Activated CD8-positive, alpha-beta T cell treated with anti-CD3 and anti-CD28 coated beads for 36 hours (primary cell): ENCODE measurements around the gene RC3H2. TPM values are rescaled to one million over a fixed set of nuclear protein-coding genes. Genes with fewer than 3 reads are reported as not detected.
"Not testable (repeated sequence)": the region's sequence is repeated elsewhere in the genome, so short reads cannot be mapped to it uniquely, and the experiment has no call there.

Source experiments
- ATAC-seq: fragments of 200-7000 bp; cut with Tn5 transposase; one replicate; pipeline ENCODE4 v1.10.0; 2021; ENCODE audit warnings: mild to moderate bottlenecking, moderate library complexity
- CTCF ChIA-PET: fragments of 350-600 bp; sonication (Branson Sonifier 250); formaldehyde crosslinking; loops from one replicate; lab custom pipeline; 2021; ENCODE audit warnings: antibody characterized with exemption; lab: Charles Lee
- POLR2A ChIA-PET: fragments of 350-600 bp; sonication (Branson Sonifier 250); formaldehyde crosslinking; loops from one replicate; lab custom pipeline; 2021; ENCODE audit warnings: antibody characterized with exemption; lab: Charles Lee
- DNase-seq: peaks from one replicate; pipeline ENCODE4 v3.0.0-alpha.2; 2020
- H3K27ac Mint-ChIP-seq: one replicate; pipeline ENCODE4 v1.8.0; 2021; ENCODE audit warnings: mild to moderate bottlenecking, mixed read lengths
- H3K27me3 Mint-ChIP-seq: one replicate; pipeline ENCODE4 v1.8.0; 2021; ENCODE audit warnings: mixed read lengths
- H3K36me3 Mint-ChIP-seq: one replicate; pipeline ENCODE4 v1.8.0; 2021; ENCODE audit warnings: low read depth, mixed read lengths
- H3K4me1 Mint-ChIP-seq: one replicate; pipeline ENCODE4 v1.8.0; 2021; ENCODE audit warnings: low read depth, mixed read lengths
- H3K4me3 Mint-ChIP-seq: one replicate; pipeline ENCODE4 v1.8.0; 2021; ENCODE audit warnings: mild to moderate bottlenecking, moderate library complexity, mixed read lengths
- H3K9me3 Mint-ChIP-seq: one replicate; pipeline ENCODE4 v1.8.0; 2021; ENCODE audit warnings: mixed read lengths
- intact Hi-C: fragments of 100-400 bp; cut with micrococcal nuclease; formaldehyde crosslinking; loops from one replicate; pipeline ENCODE4 v1.10.0; 2022
- total RNA-seq, 2 experiments: library from RNA; stranded (reverse); gene quantifications; one replicate each; pipeline ENCODE4 v1.2.3, GENCODE V29; 2021
- TF ChIP-seq, protein P1 (sequence below): fragments of 200-600 bp; IDR thresholded peaks from one replicate; pipeline ENCODE4 v1.8.0; 2022; ENCODE audit warnings: antibody characterized with exemption, mild to moderate bottlenecking

Gene RC3H2
- total RNA-seq, 2 experiments from 2014 or later = 22.7 to 22.8 TPM

DNA sequence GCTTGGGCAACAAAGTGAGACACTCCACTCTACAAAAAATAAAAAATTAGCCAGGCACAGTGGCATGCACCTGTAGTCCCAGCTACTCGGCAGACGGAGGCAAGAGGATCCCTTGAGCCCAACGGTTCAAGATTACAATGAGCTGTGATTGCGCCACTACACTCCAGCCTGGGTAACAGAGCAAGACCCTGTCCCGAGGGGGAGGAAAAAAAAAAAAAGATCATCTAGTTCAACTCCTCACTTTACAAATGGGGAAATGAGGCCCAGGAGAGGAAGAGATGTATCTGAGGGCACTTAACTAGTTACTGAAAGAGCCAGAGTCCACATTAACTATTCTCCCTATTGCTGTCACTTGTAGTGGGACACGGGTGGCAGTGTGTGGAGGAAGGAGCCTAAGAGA is 90.6 kb downstream of the RC3H2 start:
- H3K27me3 Mint-ChIP-seq = no peaks in the 10 kb centered on the region
- intact Hi-C loops = loop anchor here (10.0 kb wide), 1 partner anchor 320 kb away; no protein-coding TSS in a partner anchor
- CTCF ChIA-PET = interaction anchor here (0.9 kb wide), 2 partner anchors 349 to 689 kb away, joined by 3 to 5 read pairs; no protein-coding TSS in a partner anchor
- TF ChIP-seq, protein P1, sequence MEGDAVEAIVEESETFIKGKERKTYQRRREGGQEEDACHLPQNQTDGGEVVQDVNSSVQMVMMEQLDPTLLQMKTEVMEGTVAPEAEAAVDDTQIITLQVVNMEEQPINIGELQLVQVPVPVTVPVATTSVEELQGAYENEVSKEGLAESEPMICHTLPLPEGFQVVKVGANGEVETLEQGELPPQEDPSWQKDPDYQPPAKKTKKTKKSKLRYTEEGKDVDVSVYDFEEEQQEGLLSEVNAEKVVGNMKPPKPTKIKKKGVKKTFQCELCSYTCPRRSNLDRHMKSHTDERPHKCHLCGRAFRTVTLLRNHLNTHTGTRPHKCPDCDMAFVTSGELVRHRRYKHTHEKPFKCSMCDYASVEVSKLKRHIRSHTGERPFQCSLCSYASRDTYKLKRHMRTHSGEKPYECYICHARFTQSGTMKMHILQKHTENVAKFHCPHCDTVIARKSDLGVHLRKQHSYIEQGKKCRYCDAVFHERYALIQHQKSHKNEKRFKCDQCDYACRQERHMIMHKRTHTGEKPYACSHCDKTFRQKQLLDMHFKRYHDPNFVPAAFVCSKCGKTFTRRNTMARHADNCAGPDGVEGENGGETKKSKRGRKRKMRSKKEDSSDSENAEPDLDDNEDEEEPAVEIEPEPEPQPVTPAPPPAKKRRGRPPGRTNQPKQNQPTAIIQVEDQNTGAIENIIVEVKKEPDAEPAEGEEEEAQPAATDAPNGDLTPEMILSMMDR = no peak
- ATAC-seq (no peak), DNase-seq (no peak)
- H3K4me1 Mint-ChIP-seq = peaks cover 28% of the 10 kb centered on the region
- POLR2A ChIA-PET = no interaction called here
- H3K4me3 Mint-ChIP-seq = no peak overlapping the region
- peak overlapping the region; percentile 71 for H3K27ac Mint-ChIP-seq
- no peaks in the 10 kb centered on the region for H3K9me3 Mint-ChIP-seq
- peaks cover 12% of the 10 kb centered on the region for H3K36me3 Mint-ChIP-seq

DNA sequence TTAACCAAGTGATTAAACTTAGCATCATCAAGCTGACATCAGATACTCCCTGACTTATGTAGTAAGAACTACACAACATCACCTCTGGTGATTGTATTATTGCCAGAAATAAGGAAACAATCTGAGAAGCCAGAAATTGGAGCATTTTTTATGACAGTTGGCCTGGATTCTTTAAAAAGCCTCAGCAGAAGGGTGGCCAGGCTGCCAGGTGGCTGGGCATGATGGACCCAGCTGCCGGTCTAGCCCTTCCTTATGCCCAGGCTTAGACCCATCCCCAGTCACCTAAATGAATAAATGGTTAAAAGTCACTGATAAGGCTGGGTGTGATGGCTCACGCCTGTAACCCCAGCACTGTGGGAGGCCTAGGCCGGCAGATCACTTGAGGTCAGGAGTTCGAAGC is 92.4 kb downstream of the RC3H2 start:
- ChIA-PET CTCF (interaction anchor here (0.6 to 7.0 kb wide), 3 partner anchors 308 to 347 kb away, joined by 3 to 43 read pairs (median 3); no protein-coding TSS in a partner anchor), POLR2A (no interaction called here)
- ATAC-seq (no peak), DNase-seq (no peak)
- intact Hi-C loops = loop anchor here (10.0 kb wide), 1 partner anchor 318 kb away; no protein-coding TSS in a partner anchor
- TF ChIP-seq, protein P1 = no peak
- H3K36me3 Mint-ChIP-seq = peaks cover 11% of the 10 kb centered on the region
- H3K27ac Mint-ChIP-seq = no peak overlapping the region
- no peaks in the 10 kb centered on the region for H3K9me3 Mint-ChIP-seq
- H3K27me3 Mint-ChIP-seq = no peaks in the 10 kb centered on the region
- H3K4me1 Mint-ChIP-seq = peaks cover 36% of the 10 kb centered on the region
- H3K4me3 Mint-ChIP-seq = no peak overlapping the region

DNA sequence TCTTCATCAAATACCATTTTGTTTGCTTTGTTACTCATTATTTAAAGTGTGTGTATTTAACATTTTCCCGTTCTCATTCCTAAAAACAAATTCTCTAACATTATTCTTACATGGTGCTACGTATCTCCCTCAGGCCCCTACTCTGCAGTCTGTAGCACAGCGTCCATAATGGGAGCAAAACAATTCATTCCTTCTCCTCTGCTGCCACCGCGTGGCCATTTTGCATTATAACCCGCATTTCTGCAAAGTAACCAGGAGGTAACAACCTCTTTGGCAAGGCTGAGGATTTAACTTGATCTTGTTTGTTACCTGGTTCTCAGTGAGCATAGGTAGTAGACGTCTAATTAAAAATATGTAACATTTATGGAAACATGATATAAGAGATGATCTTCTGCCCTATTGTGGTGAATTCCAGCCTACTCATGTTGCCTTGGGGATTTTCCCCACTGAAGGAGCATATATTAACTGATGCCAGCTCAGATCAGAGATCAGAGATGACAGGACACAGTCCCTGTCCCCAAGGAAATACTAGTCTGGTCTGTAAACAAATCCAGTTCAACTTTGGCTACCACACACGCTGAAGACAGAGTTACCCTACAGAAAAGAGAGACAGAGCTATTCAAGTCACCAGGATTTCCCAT is 94.7 kb downstream of the RC3H2 start:
- H3K27ac Mint-ChIP-seq = no peak overlapping the region
- ChIA-PET POLR2A (no interaction called here), CTCF (interaction anchor here (0.8 to 7.0 kb wide), 16 partner anchors 8 to 712 kb away, joined by 3 to 73 read pairs (median 4); partner anchors contain the start of gene PDCL)
- TF ChIP-seq, protein P1 = peak; percentile 89
- DNase-seq (peak; percentile 83), ATAC-seq (peak; percentile 77)
- peaks cover 7% of the 10 kb centered on the region for H3K36me3 Mint-ChIP-seq
- peaks cover 31% of the 10 kb centered on the region for H3K4me1 Mint-ChIP-seq
- H3K9me3 Mint-ChIP-seq = peaks cover 7% of the 10 kb centered on the region
- H3K27me3 Mint-ChIP-seq = no peaks in the 10 kb centered on the region
- intact Hi-C loops = loop anchor here (2.0 to 10.0 kb wide), 2 partner anchors 316 to 346 kb away; no protein-coding TSS in a partner anchor
- no peak overlapping the region for H3K4me3 Mint-ChIP-seq

DNA sequence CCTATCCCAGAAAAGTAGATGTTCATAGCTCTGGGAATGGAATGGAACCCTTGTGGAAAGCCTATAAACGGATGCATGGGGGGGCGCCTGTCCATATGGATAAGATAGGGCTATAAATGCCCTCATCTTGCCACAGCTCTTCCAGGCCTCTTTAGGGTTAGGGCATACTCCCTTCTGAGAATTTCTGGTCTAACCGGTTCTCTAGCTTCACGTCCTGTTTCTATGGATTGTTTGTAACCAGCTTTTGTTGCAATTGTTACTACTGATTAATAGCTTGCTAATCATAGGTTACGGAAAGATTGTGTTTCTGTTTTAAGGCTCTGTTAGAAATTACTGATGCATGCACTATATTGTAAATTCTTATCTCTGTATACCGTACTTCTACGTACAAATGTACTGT is 95.9 kb downstream of the RC3H2 start:
- ATAC-seq, intact Hi-C loops, POLR2A ChIA-PET, H3K36me3 Mint-ChIP-seq, DNase-seq, H3K27ac Mint-ChIP-seq, H3K9me3 Mint-ChIP-seq, H3K27me3 Mint-ChIP-seq, H3K4me3 Mint-ChIP-seq: not testable (repeated sequence)
- peaks cover 23% of the 10 kb centered on the region for H3K4me1 Mint-ChIP-seq
- CTCF ChIA-PET = interaction anchor here (0.9 to 7.0 kb wide), 6 partner anchors 27 to 710 kb away, joined by 3 to 73 read pairs (median 8); no protein-coding TSS in a partner anchor

DNA sequence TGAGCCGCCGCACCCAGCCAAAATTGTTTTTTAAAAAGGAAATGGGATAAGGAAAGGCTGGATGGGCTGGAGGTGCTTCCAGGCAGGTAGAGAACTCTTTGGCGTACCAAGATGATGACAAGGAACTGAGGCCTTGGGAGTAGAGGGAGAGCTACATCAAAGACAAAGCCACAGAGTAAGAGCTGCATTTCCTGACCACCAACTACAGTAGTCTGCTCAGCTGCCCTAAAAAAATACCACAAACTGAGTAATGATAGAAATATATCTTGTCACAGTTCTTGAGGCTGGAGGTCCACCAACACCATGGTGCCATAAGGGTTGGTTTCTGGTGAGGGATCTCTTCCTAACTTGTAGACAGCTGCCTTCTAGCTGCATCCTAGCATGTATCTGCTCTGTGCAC is 97.0 kb downstream of the RC3H2 start:
- peak; percentile 10 for ATAC-seq
- no peak overlapping the region for H3K27ac Mint-ChIP-seq
- TF ChIP-seq, protein P1 = no peak
- H3K27me3 Mint-ChIP-seq = no peaks in the 10 kb centered on the region
- peaks cover 23% of the 10 kb centered on the region for H3K4me1 Mint-ChIP-seq
- no peak for DNase-seq
- peaks cover 5% of the 10 kb centered on the region for H3K36me3 Mint-ChIP-seq
- intact Hi-C loops = no loop called here
- H3K4me3 Mint-ChIP-seq = no peak overlapping the region
- ChIA-PET POLR2A (interaction anchor here (0.7 kb wide), 1 partner anchor 224 kb away, joined by 3 read pairs; no protein-coding TSS in a partner anchor), CTCF (interaction anchor here (1.9 to 7.0 kb wide), 4 partner anchors 309 to 709 kb away, joined by 7 to 73 read pairs (median 26); no protein-coding TSS in a partner anchor)
- peaks cover 7% of the 10 kb centered on the region for H3K9me3 Mint-ChIP-seq
